HepG2 (cell line): ENCODE results near the gene RHBDL3. TPM values are rescaled to one million over a fixed set of nuclear protein-coding genes. Genes with fewer than 3 reads are reported as not detected.

ENCODE experiments used
- ATAC-seq: fragments of 200-7000 bp; cut with Tn5 transposase; 3 replicates; pipeline ENCODE4 v1.9.1; 2020; ENCODE audit warnings: mild to moderate bottlenecking, moderate library complexity
- BruUV-seq: library from RNA; stranded (reverse); fragments of 400-500 nt; replicated peaks from 2 replicates; lab custom pipeline; 2021; lab: Mats Ljungman, UMichigan
- CTCF ChIA-PET: fragments of 300-600 bp; formaldehyde crosslinking; extraction: SDS; loops from one replicate; lab custom pipeline; 2021; ENCODE audit warnings: low total read pairs, inconsistent platforms, low intra/inter-chr PET ratio; lab: Yijun Ruan, JAX
- POLR2A ChIA-PET: fragments of 350-600 bp; sonication (Branson Sonifier 250); formaldehyde crosslinking; loops from one replicate; lab custom pipeline; 2020; ENCODE audit warnings: antibody characterized with exemption, inconsistent platforms; lab: Yijun Ruan, JAX
- DNase-seq: peaks from one replicate; pipeline ENCODE4 v3.0.0-alpha.2; 2015; ENCODE audit warnings: low spot score
- FAIRE-seq: peaks from 3 replicates; lab custom pipeline; 2011; peaks lifted over from hg19 to GRCh38; lab: Jason Lieb, UNC
- H2AFZ ChIP-seq: one replicate; pipeline ENCODE4 v1.6.1; 2011; ENCODE audit warnings: low read length, inconsistent platforms
- H3K27ac ChIP-seq: fragments of 300-600 bp; 3 replicates; pipeline ENCODE4 v1.8.0; 2011; ENCODE audit warnings: mixed run types, mild to moderate bottlenecking, mixed read lengths, low read length, inconsistent platforms; ENCODE audit not compliant: insufficient read depth; ENCODE audit errors: extremely low read length
- H3K27me3 ChIP-seq, 2 experiments: fragments of 200-600 bp in 1 of 2; 2 replicates in 1 of 2; 3 replicates in 1 of 2; pipeline versions ENCODE4 v1.6.0 to v1.8.0; 2011; ENCODE audit warnings: low read length in 2 of 2, mild to moderate bottlenecking in 2 of 2, moderate library complexity in 2 of 2, inconsistent platforms in 1 of 2; ENCODE audit not compliant: insufficient read depth in 2 of 2, control insufficient read depth in 1 of 2
- H3K36me3 ChIP-seq, 2 experiments: fragments of 200-600 bp in 1 of 2; replicated peaks in 1 of 2; 2 replicates in 1 of 2; 3 replicates in 1 of 2; pipeline versions ENCODE4 v1.5.1 to v1.8.0; 2011; ENCODE audit warnings: low read length in 2 of 2, inconsistent platforms in 1 of 2; ENCODE audit not compliant: insufficient read depth in 2 of 2, control insufficient read depth in 1 of 2
- H3K4me1 ChIP-seq: 2 replicates; pipeline ENCODE4 v1.5.1; 2012; ENCODE audit warnings: low read length, inconsistent platforms; ENCODE audit not compliant: insufficient read depth
- H3K4me2 ChIP-seq: 2 replicates; pipeline ENCODE4 v1.6.0; 2011; ENCODE audit warnings: low read depth, low read length, inconsistent platforms
- H3K4me3 ChIP-seq, 3 experiments: fragments of 200-600 bp in 1 of 3; sonication (generic), shearing (Covaris generic) in 1 of 3; replicated peaks in 1 of 3; 2 replicates each; pipeline ENCODE4 v1.5.1; 2011 to 2016; ENCODE audit warnings: low read length in 3 of 3, inconsistent platforms in 2 of 3, low read depth in 2 of 3, mild to moderate bottlenecking in 2 of 3, control low read depth in 1 of 3, mixed read lengths in 1 of 3; ENCODE audit not compliant: insufficient read depth in 1 of 3
- H3K79me2 ChIP-seq: one replicate; pipeline ENCODE4 v1.6.1; 2011; ENCODE audit warnings: low read length, inconsistent platforms; ENCODE audit not compliant: insufficient read depth
- H3K9ac ChIP-seq: 2 replicates; pipeline ENCODE4 v1.6.0; 2011; ENCODE audit warnings: mild to moderate bottlenecking, low read depth, low read length, inconsistent platforms; ENCODE audit not compliant: insufficient read depth
- H3K9me3 ChIP-seq: 2 replicates; pipeline ENCODE4 v1.5.1; 2012; ENCODE audit warnings: mild to moderate bottlenecking, low read length
- H4K20me1 ChIP-seq: 2 replicates; pipeline ENCODE4 v1.6.0; 2011; ENCODE audit warnings: inconsistent platforms, mild to moderate bottlenecking, low read length, moderate library complexity; ENCODE audit not compliant: insufficient read depth
- NPAS2 ChIP-seq: sonication (generic); formaldehyde crosslinking; IDR thresholded peaks from 2 replicates; pipeline ENCODE4 v1.8.0; 2022; ENCODE audit warnings: mild to moderate bottlenecking, missing genetic modification reagents, borderline replicate concordance
- RNF2 ChIP-seq: fragments of 450-650 bp; conservative IDR thresholded peaks from 2 replicates; pipeline ENCODE4 v1.6.1; 2016; ENCODE audit warnings: low read depth
- SRY ChIP-seq: sonication (generic); formaldehyde crosslinking; IDR thresholded peaks from 2 replicates; pipeline ENCODE4 v1.8.0; 2022; ENCODE audit warnings: mild to moderate bottlenecking, missing genetic modification reagents
- ZBTB7A ChIP-seq: sonication (generic); formaldehyde crosslinking; IDR thresholded peaks from 2 replicates; pipeline ENCODE4 v1.8.0; 2022; ENCODE audit warnings: mild to moderate bottlenecking, missing genetic modification reagents
- ZFP36L1 ChIP-seq: sonication (generic); formaldehyde crosslinking; IDR thresholded peaks from 2 replicates; pipeline ENCODE4 v1.8.0; 2022; ENCODE audit warnings: mild to moderate bottlenecking, missing genetic modification reagents, moderate library complexity
- ZNF674 ChIP-seq: sonication (generic); formaldehyde crosslinking; IDR thresholded peaks from 2 replicates; pipeline ENCODE4 v1.5.0; 2020; ENCODE audit warnings: low read depth, mild to moderate bottlenecking, missing genetic modification reagents
- ZNF816 ChIP-seq: sonication (generic); formaldehyde crosslinking; IDR thresholded peaks from 2 replicates; pipeline ENCODE4 v1.8.0; 2022; ENCODE audit warnings: missing genetic modification reagents, mild to moderate bottlenecking, borderline replicate concordance
- WGBS: methylation state at CpG from one replicate; pipeline ENCODE4 v1.1.6; 2017; ENCODE audit warnings: low lambda C conversion rate; 5-methylcytosine and 5-hydroxymethylcytosine counted together
- in situ Hi-C: cut with HindIII; loops from 2 replicates; pipeline ENCODE4 v1.10.0; 2017; ENCODE audit warnings: low pct_unique_long_range_greater_than_20kb; ENCODE audit not compliant: extremely low pct_ligation_motif_present
- intact Hi-C: fragments of 100-400 bp; cut with micrococcal nuclease; formaldehyde crosslinking; loops from one replicate; pipeline ENCODE4 v1.10.0; 2022; ENCODE audit not compliant: unreplicated experiment
- polyA plus RNA-seq, 8 experiments: library from polyadenylated mRNA; depleted of rRNA in 3 of 8; stranded (reverse) in 7 of 8; unstranded in 1 of 8; fragments of >200 nt; fragmentation: Illumina TruSeq in 4 of 8; extraction: Trizol in 4 of 8; gene quantifications; 2 replicates each; pipeline versions ENCODE4 v1.2.1 to v1.2.3, GENCODE V29; 2011 to 2016; ENCODE audit warnings: low read depth in 4 of 8, missing spikeins in 1 of 8, mixed read lengths in 1 of 8; ENCODE audit not compliant: insufficient read depth in 1 of 8
- total RNA-seq, 5 experiments: library from RNA; depleted of rRNA; stranded (reverse); fragments of >200 nt; fragmentation: Illumina TruSeq; extraction: Trizol; gene quantifications; 2 replicates each; pipeline ENCODE4 v1.2.3, GENCODE V29; 2016; ENCODE audit warnings: low read depth in 1 of 5
- TF ChIP-seq, protein P1 (sequence below): IDR thresholded peaks from 2 replicates; pipeline ENCODE4 v1.6.1; 2016; ENCODE audit warnings: mild to moderate bottlenecking
- TF ChIP-seq, protein P2 (sequence below), 2 experiments: sonication (generic) in 1 of 2; formaldehyde crosslinking in 1 of 2; IDR thresholded peaks; 2 replicates each; pipeline versions ENCODE4 v1.5.1 to v1.6.1; 2011 to 2020; ENCODE audit warnings: borderline replicate concordance in 1 of 2, low read depth in 1 of 2, low read length in 1 of 2, mild to moderate bottlenecking in 1 of 2, missing genetic modification reagents in 1 of 2, moderate library complexity in 1 of 2

Gene RHBDL3
- total and polyA plus RNA-seq, 2 of the 13 experiments (the other 11 are each of a cell fraction or from before 2014, with no cell fraction given): 0.09 TPM; not detected in 1

DNA sequence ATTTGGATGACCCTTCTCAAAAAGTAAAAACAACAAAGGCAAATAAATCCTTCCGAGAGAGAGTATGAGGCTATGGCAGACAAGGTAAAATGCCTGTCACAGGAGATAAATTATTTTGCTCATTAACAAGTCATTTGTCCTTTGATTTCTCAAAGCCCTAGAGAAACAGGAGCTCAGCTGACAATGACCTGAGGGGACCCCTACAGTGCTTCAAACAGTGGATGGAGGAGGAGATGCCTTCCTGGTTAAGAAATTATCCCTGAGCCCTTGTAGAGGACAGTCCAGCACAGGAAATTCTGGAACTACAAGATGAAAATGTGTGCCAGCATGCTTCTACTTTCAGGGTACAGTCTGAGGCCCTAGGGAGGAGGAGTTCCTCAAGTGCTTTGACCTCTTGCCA lies 24.0 kb upstream of the RHBDL3 start (continued):
- no peak for TF ChIP-seq ZBTB7A (CRISPR knock-in tag)
- no peak for TF ChIP-seq ZNF816 (CRISPR knock-in tag)
- TF ChIP-seq, protein P1, sequence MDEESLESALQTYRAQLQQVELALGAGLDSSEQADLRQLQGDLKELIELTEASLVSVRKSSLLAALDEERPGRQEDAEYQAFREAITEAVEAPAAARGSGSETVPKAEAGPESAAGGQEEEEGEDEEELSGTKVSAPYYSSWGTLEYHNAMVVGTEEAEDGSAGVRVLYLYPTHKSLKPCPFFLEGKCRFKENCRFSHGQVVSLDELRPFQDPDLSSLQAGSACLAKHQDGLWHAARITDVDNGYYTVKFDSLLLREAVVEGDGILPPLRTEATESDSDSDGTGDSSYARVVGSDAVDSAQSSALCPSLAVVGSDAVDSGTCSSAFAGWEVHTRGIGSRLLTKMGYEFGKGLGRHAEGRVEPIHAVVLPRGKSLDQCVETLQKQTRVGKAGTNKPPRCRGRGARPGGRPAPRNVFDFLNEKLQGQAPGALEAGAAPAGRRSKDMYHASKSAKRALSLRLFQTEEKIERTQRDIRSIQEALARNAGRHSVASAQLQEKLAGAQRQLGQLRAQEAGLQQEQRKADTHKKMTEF (CRISPR knock-in tag): no peak
- TF ChIP-seq, protein P2, sequence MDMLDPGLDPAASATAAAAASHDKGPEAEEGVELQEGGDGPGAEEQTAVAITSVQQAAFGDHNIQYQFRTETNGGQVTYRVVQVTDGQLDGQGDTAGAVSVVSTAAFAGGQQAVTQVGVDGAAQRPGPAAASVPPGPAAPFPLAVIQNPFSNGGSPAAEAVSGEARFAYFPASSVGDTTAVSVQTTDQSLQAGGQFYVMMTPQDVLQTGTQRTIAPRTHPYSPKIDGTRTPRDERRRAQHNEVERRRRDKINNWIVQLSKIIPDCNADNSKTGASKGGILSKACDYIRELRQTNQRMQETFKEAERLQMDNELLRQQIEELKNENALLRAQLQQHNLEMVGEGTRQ (IDR thresholded peaks at IDR 0.05; ENCODE audit: low read depth, low read length): no peak
- TF ChIP-seq, protein P2 (CRISPR knock-in tag; IDR thresholded peaks at IDR 0.05; ENCODE audit: borderline replicate concordance): no peak
- TF ChIP-seq NPAS2 (CRISPR knock-in tag): no peak
- no peak for TF ChIP-seq ZNF674 (CRISPR knock-in tag)
- TF ChIP-seq, all 625 proteins: peak for 0

DNA sequence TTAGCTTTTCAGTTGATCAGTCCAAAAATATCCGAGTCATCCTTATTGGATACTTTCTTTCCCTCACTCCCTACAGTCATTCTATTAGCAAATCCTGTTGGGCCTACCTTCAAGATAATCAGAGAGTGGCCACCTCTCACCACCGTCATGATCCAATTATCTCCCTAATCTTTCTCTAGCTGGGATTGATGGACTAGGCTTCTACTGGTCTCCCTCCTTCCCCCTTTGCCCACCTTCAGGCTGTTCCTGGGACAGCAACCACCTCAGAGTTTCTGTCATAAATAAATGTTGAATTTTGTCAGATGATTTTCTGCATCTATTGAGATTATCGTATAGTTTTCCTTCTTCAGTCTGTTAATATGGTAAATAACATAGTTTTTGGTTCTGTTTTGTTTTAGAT lies 16.2 kb upstream of the RHBDL3 start:
- no peaks in the 10 kb centered on the region for H3K9me3 ChIP-seq
- TF ChIP-seq SRY (CRISPR knock-in tag) (no peak), ZFP36L1 (CRISPR knock-in tag) (no peak), RNF2 (no peak)
- no peak overlapping the region for H3K4me3 ChIP-seq
- H3K36me3 ChIP-seq: no peaks in the 10 kb centered on the region
- FAIRE-seq (no peak), DNase-seq (no peak), ATAC-seq (no peak)
- POLR2A ChIA-PET: no interaction called here
- intact Hi-C loops (no loop called here), in situ Hi-C loops (no loop called here)
- no peak overlapping the region for H3K9ac ChIP-seq
- CTCF ChIA-PET: no interaction called here
- no peaks in the 10 kb centered on the region for H4K20me1 ChIP-seq
- no peaks in the 10 kb centered on the region for H3K79me2 ChIP-seq
- H2AFZ ChIP-seq: no peak overlapping the region
- H3K4me2 ChIP-seq: no peak overlapping the region
- no TSS peak for BruUV-seq
- H3K27me3 ChIP-seq: no peaks in the 10 kb centered on the region; a peak in 1 of 5 replicates
- H3K27ac ChIP-seq: no peak overlapping the region
- WGBS: 32% methylated on average over 3 of the region's 3 CpGs
- peaks cover 24% of the 10 kb centered on the region for H3K4me1 ChIP-seq
